HCT116 (cell line): ENCODE data around the gene TOMM70. TPM values are rescaled to one million over a fixed set of nuclear protein-coding genes. Genes with fewer than 3 reads are reported as not detected.

ENCODE experiments used
- ATAC-seq: fragments of 200-7000 bp; cut with Tn5 transposase; 2 replicates; pipeline ENCODE4 v1.9.1; 2020; ENCODE audit warnings: mild to moderate bottlenecking, moderate library complexity
- BruUV-seq: library from RNA; stranded (reverse); fragments of 400-500 nt; replicated peaks from 2 replicates; lab custom pipeline; 2021; lab: Mats Ljungman, UMichigan
- CTCF ChIA-PET: fragments of 300-600 bp; sonication (Branson Sonifier 250); formaldehyde crosslinking; loops from one replicate; lab custom pipeline; 2021; ENCODE audit warnings: antibody characterized with exemption; lab: Charles Lee
- POLR2A ChIA-PET: fragments of 300-600, 350-600 bp; sonication (Branson Sonifier 250); formaldehyde crosslinking; loops from one replicate; lab custom pipeline; 2021; ENCODE audit warnings: antibody characterized with exemption; lab: Charles Lee
- RAD21 ChIA-PET, 2 experiments: fragments of 300-600 bp; sonication (Branson Sonifier 250); formaldehyde crosslinking; loops; one replicate each; lab custom pipeline; 2023; ENCODE audit warnings: low total read pairs in 2 of 2; ENCODE audit not compliant: uncharacterized antibody in 2 of 2, unreplicated experiment in 2 of 2, low non-redundant PET in 1 of 2; lab: Charles Lee
- DNase-seq: peaks from one replicate; pipeline ENCODE4 v3.0.0-alpha.2; 2010; ENCODE audit warnings: low read depth, low spot score
- H2AFZ ChIP-seq: fragments of 200-600 bp; shearing (Covaris generic), sonication (generic); 2 replicates; pipeline ENCODE4 v1.6.1; 2017; ENCODE audit warnings: low read depth, mixed run types, mixed read lengths, antibody characterized with exemption, low read length; ENCODE audit not compliant: poor library complexity, severe bottlenecking
- H3K27ac ChIP-seq: 2 replicates; pipeline ENCODE4 v1.5.1; 2012; ENCODE audit warnings: low read depth, low read length
- H3K27me3 ChIP-seq: fragments of 200-600 bp; sonication (generic); 2 replicates; pipeline ENCODE4 v1.6.1; 2016; ENCODE audit warnings: mixed run types, low read length, mixed read lengths; ENCODE audit not compliant: insufficient read depth
- H3K36me3 ChIP-seq, 2 experiments: fragments of 200-500 bp in 1 of 2; fragments of 200-600 bp in 1 of 2; sonication (Bioruptor generic) in 1 of 2; sonication (generic) in 1 of 2; 2 replicates each; pipeline versions ENCODE4 v1.5.1 to v1.6.1; 2014 to 2016; ENCODE audit warnings: low read length in 2 of 2, inconsistent platforms in 1 of 2, mixed read lengths in 1 of 2, mixed run types in 1 of 2; ENCODE audit not compliant: insufficient read depth in 2 of 2, control insufficient read depth in 1 of 2
- H3K4me1 ChIP-seq, 2 experiments: fragments of 200-600 bp in 1 of 2; sonication (generic) in 1 of 2; 2 replicates each; pipeline versions ENCODE4 v1.5.1 to v1.6.1; 2012 to 2017; ENCODE audit warnings: low read length in 2 of 2, inconsistent platforms in 1 of 2, mild to moderate bottlenecking in 1 of 2, mixed read lengths in 1 of 2, mixed run types in 1 of 2, moderate library complexity in 1 of 2; ENCODE audit not compliant: insufficient read depth in 2 of 2, control insufficient read depth in 1 of 2
- H3K4me2 ChIP-seq: fragments of 200-600 bp; sonication (generic); 2 replicates; pipeline ENCODE4 v1.6.1; 2017; ENCODE audit warnings: mixed run types, low read length, mixed read lengths
- H3K4me3 ChIP-seq, 2 experiments: fragments of 200-600 bp in 1 of 2; sonication (generic) in 1 of 2; replicated peaks in 1 of 2; 2 replicates each; pipeline ENCODE4 v1.5.1; 2011 to 2016; ENCODE audit warnings: low read length in 2 of 2, control low read depth in 1 of 2, low read depth in 1 of 2, mild to moderate bottlenecking in 1 of 2, mixed read lengths in 1 of 2, mixed run types in 1 of 2
- H3K79me2 ChIP-seq: fragments of 200-600 bp; sonication (generic); 2 replicates; pipeline ENCODE4 v1.6.1; 2017; ENCODE audit warnings: mild to moderate bottlenecking, mixed run types, low read length, moderate library complexity, mixed read lengths; ENCODE audit not compliant: insufficient read depth
- H3K9ac ChIP-seq: fragments of 200-600 bp; sonication (generic); 2 replicates; pipeline ENCODE4 v1.6.1; 2016; ENCODE audit warnings: low read length, mixed read lengths
- H3K9me2 ChIP-seq: fragments of 200-600 bp; sonication (generic), shearing (Covaris generic); 2 replicates; pipeline ENCODE4 v1.6.1; 2017; ENCODE audit warnings: mixed run types, mild to moderate bottlenecking, moderate library complexity; ENCODE audit not compliant: insufficient read depth
- H3K9me3 ChIP-seq, 2 experiments: fragments of 200-500 bp in 1 of 2; fragments of 200-600 bp in 1 of 2; sonication (Bioruptor generic) in 1 of 2; sonication (generic) in 1 of 2; 2 replicates each; pipeline ENCODE4 v1.6.1; 2014 to 2017; ENCODE audit warnings: low read length in 2 of 2, mixed read lengths in 2 of 2, inconsistent platforms in 1 of 2, low read depth in 1 of 2, mild to moderate bottlenecking in 1 of 2, mixed run types in 1 of 2, moderate library complexity in 1 of 2; ENCODE audit not compliant: control insufficient read depth in 1 of 2, insufficient read depth in 1 of 2
- H4K20me1 ChIP-seq: fragments of 200-600 bp; sonication (generic), shearing (Covaris generic); 2 replicates; pipeline ENCODE4 v1.6.1; 2017; ENCODE audit warnings: mixed run types, mild to moderate bottlenecking, moderate library complexity; ENCODE audit not compliant: insufficient read depth
- CBX3 ChIP-seq: IDR thresholded peaks from 2 replicates; pipeline ENCODE4 v1.6.1; 2012; ENCODE audit warnings: low read depth
- EGR1 ChIP-seq: IDR thresholded peaks from 2 replicates; pipeline ENCODE4 v1.6.1; 2012; ENCODE audit warnings: low read depth
- ELF1 ChIP-seq: IDR thresholded peaks from 2 replicates; pipeline ENCODE4 v1.6.1; 2012; ENCODE audit warnings: low read depth, borderline replicate concordance
- EZH2 ChIP-seq: fragments of 200-600 bp; sonication (generic); IDR thresholded peaks from 2 replicates; pipeline ENCODE4 v1.6.1; 2017; ENCODE audit warnings: antibody characterized with exemption, mixed run types
- EZH2phosphoT487 ChIP-seq: fragments of 200-600 bp; IDR thresholded peaks from 2 replicates; pipeline ENCODE4 v1.6.1; 2018; ENCODE audit warnings: antibody characterized with exemption, borderline replicate concordance
- JUND ChIP-seq: IDR thresholded peaks from 2 replicates; pipeline ENCODE4 v1.6.1; 2012
- POLR2A ChIP-seq: IDR thresholded peaks from 2 replicates; pipeline ENCODE4 v1.7.0; 2011; ENCODE audit warnings: borderline replicate concordance; ENCODE audit not compliant: insufficient read depth, insufficient read length; ENCODE audit errors: extremely low read depth
- RAD21 ChIP-seq: IDR thresholded peaks from 2 replicates; pipeline ENCODE4 v1.6.1; 2012; ENCODE audit warnings: low read depth, mild to moderate bottlenecking
- REST ChIP-seq: IDR thresholded peaks from 2 replicates; pipeline ENCODE4 v1.6.1; 2012; ENCODE audit warnings: low read depth
- SIN3A ChIP-seq: IDR thresholded peaks from 2 replicates; pipeline ENCODE4 v1.6.1; 2012; ENCODE audit warnings: low read depth
- SP1 ChIP-seq: IDR thresholded peaks from 2 replicates; pipeline ENCODE4 v1.6.1; 2012; ENCODE audit warnings: low read depth
- SRF ChIP-seq: IDR thresholded peaks from 2 replicates; pipeline ENCODE4 v1.6.1; 2012; ENCODE audit warnings: low read depth
- ZFX ChIP-seq: fragments of 450-650 bp; IDR thresholded peaks from 2 replicates; pipeline ENCODE4 v1.6.1; 2017
- intact Hi-C: fragments of 100-400 bp; cut with micrococcal nuclease; formaldehyde crosslinking; loops from 2 replicates; pipeline ENCODE4 v1.10.0; 2022
- total RNA-seq: library from RNA; stranded (reverse); gene quantifications from one replicate; pipeline ENCODE4 v1.2.1, GENCODE V29; 2021; ENCODE audit not compliant: unreplicated experiment
- TF ChIP-seq, protein P1 (sequence below): IDR thresholded peaks from 2 replicates; pipeline ENCODE4 v1.6.1; 2012

TOMM70 gene
- total RNA-seq, 1 experiment from 2014 or later, result 54.9 TPM

- Histone ChIP-seq H2AFZ (no peak overlapping the region), H3K27ac (no peak overlapping the region), H3K9me3 (no peaks in the 10 kb centered on the region), H3K4me3 (no peak overlapping the region), H3K36me3 (no peaks in the 10 kb centered on the region), H3K4me2 (no peak overlapping the region), H3K79me2 (no peaks in the 10 kb centered on the region), H3K9ac (no peak overlapping the region), H3K4me1 (no peaks in the 10 kb centered on the region), H4K20me1 (no peaks in the 10 kb centered on the region), H3K9me2 (no peaks in the 10 kb centered on the region), H3K27me3 (no peaks in the 10 kb centered on the region)
- no TSS peak for BruUV-seq
- TF ChIP-seq SP1 (no peak), ELF1 (no peak), JUND (no peak), POLR2A (no peak), CBX3 (no peak)
- TF ChIP-seq, protein P1, sequence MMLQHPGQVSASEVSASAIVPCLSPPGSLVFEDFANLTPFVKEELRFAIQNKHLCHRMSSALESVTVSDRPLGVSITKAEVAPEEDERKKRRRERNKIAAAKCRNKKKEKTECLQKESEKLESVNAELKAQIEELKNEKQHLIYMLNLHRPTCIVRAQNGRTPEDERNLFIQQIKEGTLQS, result no peak
- ChIA-PET CTCF (interaction anchor here (2.5 kb wide), 1 partner anchor 26 kb away, joined by 7 read pairs; no protein-coding TSS in a partner anchor), POLR2A (no interaction called here), RAD21 (no interaction called here)
- ATAC-seq, result no peak
- DNase-seq, result no peak
- intact Hi-C loops, result no loop called here
These were observed 36.1 kb upstream of the TOMM70 start for GRCh38 chr3:100436951-100437350.

GRCh38 chr3:100429187-100429716 is 28.4 kb upstream of the TOMM70 start:
- no TSS peak for BruUV-seq
- TF ChIP-seq POLR2A (no peak), SP1 (no peak), JUND (no peak), RAD21 (no peak), EZH2 (no peak), SRF (no peak), CBX3 (no peak), SIN3A (no peak), REST (no peak), EZH2phosphoT487 (no peak), EGR1 (no peak), ZFX (no peak)
- TF ChIP-seq, protein P1, result no peak
- Histone ChIP-seq H3K9me2 (no peaks in the 10 kb centered on the region), H4K20me1 (no peaks in the 10 kb centered on the region), H3K4me1 (peaks cover 0 to 4% of the 10 kb centered on the region in 2 experiments; a peak in 1 of 4 replicates), H3K27me3 (peaks cover 12% of the 10 kb centered on the region), H3K36me3 (no peaks in the 10 kb centered on the region), H3K4me2 (no peak overlapping the region), H3K79me2 (no peaks in the 10 kb centered on the region), H2AFZ (no peak overlapping the region), H3K9me3 (no peaks in the 10 kb centered on the region), H3K9ac (no peak overlapping the region), H3K4me3 (no peak overlapping the region), H3K27ac (no peak overlapping the region)
- intact Hi-C loops, result no loop called here
- ATAC-seq (no peak), DNase-seq (no peak)
- POLR2A ChIA-PET, result no interaction called here
- CTCF ChIA-PET, result no interaction called here
- RAD21 ChIA-PET, result no interaction called here
